Endometrium (tissue), 2 donors: ENCODE data around the gene NFE2L2.
"Not testable (repeated sequence)": the region's sequence is repeated elsewhere in the genome, so short reads cannot be mapped to it uniquely, and the experiment has no call there.

ENCODE experiments used
- FAIRE-seq: peaks from 2 replicates; lab custom pipeline; 2012; peaks lifted over from hg19 to GRCh38; lab: Jason Lieb, UNC
- donor health status: control.
- donor health status: control.

Gene NFE2L2

DNA sequence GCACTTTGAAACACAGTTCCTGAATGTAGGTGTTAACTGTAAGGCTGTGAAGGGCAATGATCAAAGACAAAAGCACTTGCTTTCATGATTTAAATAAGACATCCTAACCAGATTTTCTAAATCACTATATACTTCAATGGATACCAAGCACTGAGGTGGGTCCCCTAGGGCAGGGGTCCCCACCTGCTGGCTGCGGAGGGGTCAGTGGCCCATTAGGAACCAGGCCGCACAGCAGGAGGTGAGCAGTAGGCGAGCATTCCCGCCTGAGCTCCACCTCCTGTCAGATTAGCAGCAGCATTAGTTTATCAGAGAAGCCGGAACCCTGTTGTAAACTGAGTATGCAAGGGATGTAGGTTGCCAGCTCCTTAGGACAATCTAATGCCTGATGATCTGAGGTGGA, 7.1 kb downstream of the NFE2L2 start:
- no peak for FAIRE-seq

DNA sequence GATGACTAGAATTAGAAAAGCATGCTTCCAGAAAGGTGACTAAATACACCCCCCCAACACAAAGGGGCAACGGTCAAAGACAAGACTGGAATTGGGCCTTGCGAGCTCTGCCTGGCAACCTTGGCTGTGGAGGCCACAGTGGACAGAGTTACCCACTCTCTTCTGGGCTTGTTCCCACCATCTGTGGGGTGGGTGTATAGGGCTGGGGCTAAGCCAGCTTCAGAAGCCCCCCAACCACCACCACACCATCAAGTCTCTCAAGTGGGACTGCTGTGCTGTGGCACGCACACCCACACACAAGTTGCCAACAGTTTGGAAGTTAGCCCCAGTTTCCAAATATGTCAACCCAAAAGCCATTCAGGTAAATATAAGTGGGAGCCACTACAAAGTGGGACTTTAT, 7.8 kb downstream of the NFE2L2 start:
- no peak for FAIRE-seq

DNA sequence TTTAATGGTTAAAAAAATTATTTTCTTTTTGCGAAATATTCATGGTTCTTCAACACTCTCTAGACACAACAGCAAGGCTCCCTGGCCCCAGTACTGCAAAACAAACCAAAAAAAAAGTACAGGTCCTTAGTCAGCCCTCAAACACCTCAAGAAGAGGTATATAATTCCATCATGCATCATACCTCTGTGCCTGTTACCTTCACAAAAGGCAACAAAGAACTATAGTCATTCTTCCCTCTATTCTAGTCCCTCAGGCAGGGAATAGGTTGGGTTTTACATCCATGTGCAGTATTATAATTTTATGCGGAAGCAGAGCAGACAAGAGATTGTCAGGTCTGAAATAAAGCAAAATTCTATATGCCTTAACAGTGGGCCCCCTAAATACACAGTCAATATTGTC, 8.5 kb downstream of the NFE2L2 start:
- FAIRE-seq, result no peak

DNA sequence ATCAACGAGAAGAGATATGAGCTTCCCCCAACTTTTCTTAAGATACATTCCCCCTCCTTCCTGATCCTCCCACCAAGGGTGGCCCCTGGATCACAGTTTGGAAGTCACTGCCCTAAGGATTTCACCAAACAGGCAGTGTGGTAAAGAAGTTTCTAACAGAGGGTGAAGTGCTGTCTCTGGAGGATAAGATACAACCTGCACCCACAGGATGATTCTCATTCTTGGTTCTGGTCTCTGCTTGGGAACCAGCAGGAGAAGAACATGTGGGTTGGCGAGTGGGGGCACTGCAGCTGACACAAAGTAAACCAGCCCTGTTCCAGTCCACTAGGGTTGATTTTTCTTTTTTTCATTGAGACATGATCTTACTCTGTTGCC, 9.3 kb downstream of the NFE2L2 start:
- FAIRE-seq, result no peak

DNA sequence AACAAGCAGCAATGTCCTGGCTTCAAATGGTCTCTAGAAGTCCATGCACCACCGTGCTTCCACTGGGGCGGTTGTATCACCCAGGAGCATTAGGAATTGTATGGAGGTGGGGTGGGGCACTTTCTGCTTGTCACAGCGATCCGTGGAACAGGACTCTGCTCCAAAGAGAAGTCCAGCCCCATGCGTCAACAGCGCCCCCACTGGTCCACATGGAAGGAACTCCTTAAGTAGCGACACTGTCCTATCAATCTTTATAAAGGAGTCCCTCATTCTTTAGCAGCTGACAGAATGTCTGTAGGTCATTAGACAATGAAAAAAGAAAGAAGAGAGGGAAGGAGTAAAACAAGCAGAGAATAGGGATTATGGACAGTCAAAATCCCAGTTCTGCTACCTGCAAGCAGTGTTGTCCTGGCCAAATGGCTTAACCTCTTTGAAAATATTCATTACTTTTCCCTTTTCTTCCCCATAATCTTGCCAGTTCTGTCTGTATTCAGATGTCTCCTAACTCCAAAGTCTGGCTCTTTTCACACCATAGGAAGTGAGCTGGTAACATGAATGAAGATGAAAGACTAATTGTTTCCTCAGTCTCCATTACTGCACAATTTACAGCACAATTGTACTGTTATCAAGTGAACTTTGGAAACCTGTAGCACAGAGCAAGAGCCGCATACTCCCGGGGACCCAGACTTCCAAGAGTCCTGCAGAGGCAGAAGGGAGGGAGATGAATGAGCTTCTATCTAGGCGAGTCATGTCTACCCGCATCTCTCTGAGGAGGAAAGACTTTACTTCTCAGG, 9.9 kb downstream of the NFE2L2 start:
- no peak for FAIRE-seq

DNA sequence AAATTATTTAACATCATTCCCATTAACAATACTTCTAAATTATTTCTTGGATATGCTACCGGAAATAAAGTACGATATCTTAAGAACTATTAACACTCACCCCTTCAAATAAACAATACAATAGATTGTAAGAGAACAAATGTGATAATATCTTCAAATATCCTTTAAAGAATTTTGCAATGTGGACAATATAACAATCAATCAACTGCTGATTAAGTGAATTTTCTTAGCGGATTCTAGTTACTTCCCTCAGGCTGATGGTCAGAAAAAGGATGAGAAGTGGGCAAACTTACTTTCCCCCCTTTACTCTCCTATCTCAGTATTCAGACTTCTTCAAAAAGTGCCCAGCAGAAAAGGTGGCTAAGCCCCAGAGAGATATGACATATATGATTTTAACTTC, 10.8 kb downstream of the NFE2L2 start:
- FAIRE-seq, result no peak

DNA sequence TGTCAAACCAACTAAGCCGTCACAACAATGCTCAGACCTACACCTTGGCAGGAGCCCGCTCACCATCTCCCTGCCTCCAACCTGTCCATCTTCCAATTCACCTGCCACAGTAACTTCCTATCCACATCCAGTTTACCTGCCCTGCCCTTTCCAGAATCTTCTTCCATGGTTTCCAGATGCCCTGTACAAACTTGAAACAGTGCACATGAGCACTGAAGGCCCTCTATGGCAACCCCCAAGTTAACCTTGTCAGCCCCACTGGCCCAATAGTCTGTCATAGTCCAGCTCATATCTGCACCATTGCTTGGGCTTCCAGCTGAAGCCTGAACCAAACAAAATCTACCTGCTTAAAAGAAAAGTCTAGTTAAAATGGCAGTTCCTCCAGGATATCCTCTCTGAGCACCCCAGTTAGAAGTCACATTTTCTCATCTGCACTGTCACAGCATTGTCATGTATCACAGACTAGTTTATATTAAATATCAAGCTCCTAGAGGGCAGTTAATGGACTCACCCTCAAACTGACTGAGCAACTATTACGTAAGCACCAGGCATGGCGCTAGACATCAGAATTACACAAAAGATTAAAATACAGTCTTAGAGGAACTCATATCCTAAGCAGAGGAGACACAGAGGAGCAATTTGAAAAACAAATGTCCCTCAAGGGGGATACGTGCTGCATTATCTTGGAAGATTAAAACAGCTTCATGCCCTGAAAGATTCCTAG, 11.6 kb downstream of the NFE2L2 start:
- FAIRE-seq, result no peak

DNA sequence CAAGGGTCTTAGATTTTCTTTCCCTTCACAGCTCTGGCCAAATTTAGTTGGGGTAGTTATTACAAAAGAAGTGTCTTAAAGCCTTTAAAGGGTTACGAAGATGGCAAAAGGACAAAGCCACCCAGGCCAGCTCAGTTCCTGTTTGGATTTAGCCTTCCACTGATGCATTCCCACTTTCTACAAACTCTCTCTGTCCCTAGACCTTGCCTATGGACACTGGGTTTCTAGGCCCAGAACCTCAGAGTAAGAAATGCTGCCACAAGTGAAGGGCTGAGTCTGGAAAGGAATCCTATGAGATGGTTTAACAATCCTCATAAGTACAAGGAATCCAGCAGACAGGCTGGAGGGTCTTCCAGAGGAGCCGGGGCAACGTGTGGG, 13.4 kb downstream of the NFE2L2 start:
- FAIRE-seq, result no peak

DNA sequence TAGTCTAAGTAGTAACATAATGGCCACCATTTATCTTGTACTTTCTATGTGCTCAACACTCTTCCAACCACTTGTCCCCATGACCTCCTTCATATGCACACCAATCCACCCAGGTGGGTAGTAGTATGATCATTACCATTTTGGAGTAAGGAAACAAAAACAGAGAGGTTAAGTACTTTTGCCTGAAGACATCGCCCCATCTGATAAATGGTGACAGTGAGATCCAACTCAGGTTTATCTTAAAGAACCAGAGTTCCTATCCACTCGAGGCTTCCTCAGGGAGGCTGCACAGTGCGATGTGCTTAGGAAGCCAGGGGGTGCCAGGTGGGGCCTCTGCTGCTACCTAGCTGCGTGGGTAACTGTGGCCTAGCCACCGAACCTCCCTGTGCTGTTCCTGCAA, 14.1 kb downstream of the NFE2L2 start:
- FAIRE-seq, result no peak

DNA sequence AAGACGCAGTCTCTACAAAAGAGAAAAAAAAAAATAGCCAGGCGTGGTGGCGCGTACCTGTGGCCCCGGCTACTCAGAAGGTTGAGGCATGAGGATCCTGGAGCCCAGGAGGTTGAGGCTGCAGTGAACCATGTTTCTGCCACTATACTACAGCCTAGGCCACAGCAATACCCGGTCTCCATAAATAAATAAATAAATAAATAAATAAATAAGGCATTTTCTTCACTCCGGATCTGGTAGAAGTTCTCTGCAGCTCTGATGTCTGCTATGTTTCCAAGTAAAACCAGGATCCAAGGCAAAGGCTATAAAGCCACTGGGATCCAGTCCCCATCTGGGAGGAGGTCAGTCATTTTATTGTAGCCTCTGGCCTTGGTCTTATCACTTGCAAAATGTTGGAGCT, 15.5 kb downstream of the NFE2L2 start:
- FAIRE-seq, result no peak

DNA sequence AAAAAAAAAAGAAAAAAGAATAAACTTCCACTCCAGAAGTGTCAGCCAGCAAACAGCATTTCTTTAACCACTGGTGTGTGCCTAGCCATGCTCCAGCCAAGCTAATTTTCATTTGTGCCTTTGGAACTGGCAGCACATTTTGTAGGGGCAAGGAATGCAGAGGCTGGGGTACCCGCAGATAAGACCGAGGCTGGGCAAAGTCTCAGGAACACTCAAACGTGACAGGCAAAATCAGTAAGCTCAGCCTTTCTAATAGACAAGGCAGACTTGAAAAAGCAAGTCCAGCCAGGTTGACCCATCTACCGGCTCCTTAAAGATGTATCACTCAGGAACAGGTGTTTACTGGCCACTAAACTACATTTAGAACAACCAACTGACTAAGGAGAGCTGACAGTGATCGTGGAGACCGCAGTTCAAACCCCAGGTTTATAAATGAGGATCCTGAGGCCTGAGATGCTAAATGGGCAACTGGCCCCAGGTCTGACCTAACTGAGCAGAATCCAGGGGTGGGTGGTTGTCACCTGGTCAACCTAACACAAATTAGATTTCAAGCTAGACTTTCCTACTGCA, 16.7 kb downstream of the NFE2L2 start:
- no peak for FAIRE-seq

DNA sequence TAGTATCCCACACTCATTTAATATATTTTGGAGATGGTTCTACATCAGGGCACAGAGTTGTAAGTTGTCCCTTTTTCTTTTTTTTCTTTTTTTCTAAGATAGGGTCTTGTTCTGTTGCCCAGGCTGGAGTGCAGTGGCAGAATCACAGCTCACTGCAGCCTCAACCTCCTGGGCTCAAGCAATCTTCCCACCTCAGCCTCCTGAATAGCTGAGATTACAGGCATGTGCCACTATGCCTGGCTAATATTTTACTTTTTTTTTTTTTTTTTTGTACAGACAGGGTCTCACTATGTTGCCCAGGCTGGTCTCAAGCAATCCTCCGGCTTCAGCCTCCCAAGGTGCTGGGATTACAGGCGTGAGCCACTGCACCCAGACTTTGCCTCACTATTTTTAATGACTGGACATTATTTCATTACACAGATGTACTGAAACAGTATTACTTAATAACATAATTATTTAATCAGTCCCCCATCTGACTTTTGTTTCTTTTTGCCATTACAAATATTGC, 17.9 kb downstream of the NFE2L2 start:
- FAIRE-seq, result not testable (repeated sequence)

DNA sequence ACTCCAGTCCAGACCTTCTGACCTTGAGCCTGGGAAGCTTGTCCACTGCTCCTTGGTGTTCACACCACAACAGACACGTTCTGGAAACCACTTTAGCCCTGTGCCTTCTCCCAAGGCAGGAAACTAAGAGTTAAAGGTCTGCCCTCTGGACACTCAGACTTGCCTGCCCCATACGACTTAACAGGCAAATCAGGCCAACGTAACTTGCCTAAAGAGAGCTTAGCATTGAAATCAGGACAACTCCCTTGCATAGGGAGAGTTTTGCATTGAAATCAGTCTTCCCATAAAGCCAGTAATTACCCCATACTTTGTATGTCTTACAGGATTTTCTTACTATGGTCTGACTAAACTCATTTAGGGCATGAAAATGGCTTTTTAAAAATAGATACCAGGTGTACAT, 18.5 kb downstream of the NFE2L2 start:
- no peak for FAIRE-seq

DNA sequence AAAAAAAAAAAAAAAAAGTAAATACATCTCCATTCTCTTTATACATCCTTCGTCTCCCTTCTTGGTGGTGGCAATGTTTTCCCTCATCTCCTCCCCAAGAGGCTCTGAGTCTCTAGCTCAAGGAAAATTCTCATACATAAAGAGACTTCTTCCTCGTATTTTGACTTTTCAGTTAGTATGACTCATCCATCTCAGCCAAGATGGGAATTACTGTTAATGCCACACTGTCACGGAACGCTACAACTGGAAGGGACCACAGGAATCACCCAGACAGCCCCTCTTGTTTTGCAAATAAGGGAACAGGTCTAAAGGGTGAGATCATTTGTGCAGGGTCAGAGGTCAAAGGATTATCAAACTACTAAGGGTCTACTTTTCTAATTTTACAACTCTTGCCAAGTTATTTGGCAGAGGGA, 19.5 kb downstream of the NFE2L2 start:
- FAIRE-seq, result no peak

DNA sequence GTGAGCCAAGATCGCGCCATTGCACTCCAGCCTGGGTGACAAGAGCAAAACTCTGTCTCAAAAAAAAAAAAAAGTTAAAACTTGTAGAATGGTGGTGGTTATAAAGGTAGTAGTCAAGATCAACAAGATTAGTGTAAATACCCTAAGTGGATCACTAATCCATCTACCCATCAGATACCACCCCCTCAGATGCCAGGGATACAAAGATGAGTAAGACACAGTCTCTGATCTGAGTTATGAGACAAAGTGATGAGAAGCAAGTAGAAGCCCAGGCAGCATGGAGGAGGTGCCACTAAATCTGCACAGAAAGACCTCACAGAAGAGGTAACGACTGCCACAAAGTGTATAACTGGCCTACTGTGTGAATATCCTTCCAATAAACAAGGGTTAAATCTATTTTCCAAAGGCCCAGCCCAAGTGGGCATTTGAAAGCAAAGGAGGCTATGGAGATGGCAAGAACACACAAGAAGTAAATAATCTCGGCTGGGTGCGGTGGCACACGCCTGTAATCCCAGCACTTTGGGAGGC, 20.2 kb downstream of the NFE2L2 start:
- FAIRE-seq, result no peak

DNA sequence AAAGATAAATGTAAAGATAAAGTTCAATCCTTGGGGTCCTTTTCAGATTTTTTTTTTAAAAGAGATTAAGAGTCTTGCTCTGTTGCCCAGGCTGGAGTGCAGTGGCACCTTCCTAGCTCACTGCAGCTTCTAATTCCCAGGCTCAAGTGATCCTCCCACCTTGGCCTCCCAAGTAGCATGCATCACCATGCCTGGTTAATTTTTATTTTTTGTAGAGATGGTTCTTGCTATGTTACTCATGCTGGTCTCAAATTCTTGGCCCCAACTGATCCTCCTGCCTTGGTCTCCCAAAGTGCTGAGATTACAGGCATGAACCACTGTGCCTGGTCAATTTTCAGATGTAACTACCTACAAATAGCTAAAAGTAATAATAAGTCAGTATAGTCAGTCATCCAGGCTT, 21.1 kb downstream of the NFE2L2 start:
- FAIRE-seq, result no peak

DNA sequence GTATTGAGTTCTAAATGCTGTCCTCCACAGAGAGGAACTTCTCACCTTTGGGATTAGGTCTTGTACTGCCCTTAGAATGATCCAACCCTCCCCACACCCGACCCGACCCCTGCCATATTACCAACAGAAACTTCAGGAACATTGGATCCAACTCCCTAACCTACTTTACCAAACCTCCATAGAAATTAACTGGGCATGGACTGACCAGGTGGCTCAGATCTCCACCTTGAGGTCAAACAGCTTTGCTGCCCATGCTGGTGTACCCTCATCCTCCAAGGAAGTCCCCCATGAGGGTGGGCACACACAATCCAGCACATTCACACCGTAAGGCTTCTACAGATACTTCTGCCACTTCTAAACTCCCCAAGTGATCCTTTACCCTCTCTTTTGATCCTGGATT, 21.5 kb downstream of the NFE2L2 start:
- FAIRE-seq, result no peak

DNA sequence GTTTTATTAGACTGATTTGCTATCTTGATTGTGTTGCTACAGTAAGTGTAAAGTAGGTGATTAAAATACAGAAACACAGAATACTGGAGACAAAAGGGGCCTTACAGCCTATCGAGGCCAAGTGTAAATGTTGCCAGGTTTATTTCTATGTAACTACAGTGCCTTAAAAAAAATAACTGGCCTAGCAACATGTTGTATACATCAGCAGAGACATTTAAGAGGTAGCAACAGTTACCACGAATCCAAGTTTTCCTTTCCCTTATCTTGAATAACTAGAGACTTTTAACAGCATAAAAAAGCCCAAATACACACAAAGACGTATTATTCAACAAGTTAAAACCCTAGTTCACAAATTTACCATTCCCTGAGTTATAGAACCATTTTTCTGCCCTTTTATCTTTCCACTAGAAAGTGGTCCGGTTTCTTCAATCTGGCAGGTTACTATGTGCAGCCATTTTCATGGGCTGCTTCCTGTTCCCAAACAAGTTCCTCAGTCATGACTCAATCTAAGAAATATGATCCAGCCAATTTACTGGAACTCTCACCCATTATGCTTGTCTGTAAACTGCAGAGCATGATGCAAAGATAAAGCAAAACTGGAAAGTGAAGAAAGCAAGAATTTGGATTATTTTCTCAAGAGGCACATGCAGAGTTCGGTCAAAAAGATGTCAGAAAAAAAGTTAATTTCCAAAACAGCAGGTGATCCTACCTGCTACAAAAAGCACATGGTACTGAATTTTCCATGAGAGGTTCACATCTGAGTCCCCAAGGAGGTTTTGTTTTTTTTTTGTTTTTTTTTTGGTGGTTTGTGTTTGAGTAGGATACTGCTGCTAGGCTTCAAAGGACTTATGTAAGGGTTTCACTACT, 22.2 kb downstream of the NFE2L2 start:
- peak; percentile 84 for FAIRE-seq

DNA sequence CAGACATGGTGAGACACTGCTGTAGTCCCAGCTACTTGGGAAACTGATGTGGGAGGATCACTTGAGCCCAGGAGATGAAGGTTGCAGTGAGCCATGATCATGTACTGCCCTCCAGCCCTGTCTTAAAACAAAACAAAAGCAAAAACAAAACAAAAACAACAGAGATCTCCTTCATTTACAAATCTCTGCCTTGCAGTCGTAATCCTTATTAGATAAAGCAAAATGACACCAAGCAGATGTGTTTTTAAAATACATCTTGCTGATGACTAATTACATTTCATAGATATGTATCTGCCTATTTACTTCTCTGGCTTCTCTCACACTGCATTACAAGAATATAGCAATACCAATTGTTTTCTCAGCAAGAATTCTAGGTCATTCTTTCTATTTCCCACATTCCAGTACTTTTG, 22.8 kb downstream of the NFE2L2 start:
- peak; percentile 97 for FAIRE-seq

DNA sequence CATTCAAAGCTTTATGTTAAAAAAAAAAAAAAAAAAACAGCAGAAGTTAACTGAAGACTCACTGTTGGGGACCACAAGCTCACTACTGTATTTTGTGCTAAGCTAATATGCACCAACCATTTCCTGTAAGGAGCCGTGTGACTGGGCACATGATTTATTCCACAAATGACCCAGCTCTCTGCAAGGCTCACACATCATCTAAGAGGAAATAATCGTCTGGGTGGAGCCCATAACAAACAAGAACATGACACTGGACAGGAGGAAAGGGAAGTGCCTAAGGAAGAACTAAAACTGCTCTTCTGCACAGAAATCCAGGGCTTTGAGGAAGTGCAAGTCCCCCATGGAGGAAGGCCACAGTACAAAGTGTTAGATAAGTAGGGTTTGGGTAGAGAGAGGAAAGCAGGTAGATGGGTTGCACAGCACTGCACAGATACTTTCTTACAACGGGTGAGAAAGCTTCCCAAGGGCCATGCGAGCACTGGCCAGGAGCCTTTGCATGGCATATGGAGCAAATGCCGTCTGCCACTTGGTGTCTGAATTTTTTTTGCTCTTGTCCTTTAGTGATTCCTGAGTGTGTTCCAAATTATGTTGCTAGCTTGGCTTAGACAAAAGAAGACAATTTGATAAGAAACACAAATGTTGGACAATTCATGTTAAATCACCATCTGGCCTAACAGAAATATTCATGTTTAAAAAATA, 24.4 kb downstream of the NFE2L2 start:
- FAIRE-seq, result no peak

DNA sequence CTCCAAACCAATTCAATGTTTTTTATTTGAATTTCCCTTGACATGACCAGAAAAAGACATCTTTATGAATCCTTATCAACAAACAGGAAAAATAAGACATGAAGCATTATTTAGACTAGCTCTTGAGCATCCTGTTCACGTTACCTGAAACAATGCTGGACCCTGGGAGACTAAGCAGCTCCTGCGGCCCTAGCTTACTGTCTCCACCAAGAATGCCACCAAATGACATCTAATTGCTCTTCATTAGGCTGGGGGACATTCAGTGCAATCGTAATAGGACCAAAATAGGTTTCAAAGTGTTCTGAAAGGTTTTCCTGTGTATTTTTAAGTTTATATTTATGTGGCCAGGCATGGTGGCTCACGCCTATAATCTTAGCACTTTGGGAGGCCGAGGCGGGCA, 25.5 kb downstream of the NFE2L2 start:
- FAIRE-seq, result no peak

DNA sequence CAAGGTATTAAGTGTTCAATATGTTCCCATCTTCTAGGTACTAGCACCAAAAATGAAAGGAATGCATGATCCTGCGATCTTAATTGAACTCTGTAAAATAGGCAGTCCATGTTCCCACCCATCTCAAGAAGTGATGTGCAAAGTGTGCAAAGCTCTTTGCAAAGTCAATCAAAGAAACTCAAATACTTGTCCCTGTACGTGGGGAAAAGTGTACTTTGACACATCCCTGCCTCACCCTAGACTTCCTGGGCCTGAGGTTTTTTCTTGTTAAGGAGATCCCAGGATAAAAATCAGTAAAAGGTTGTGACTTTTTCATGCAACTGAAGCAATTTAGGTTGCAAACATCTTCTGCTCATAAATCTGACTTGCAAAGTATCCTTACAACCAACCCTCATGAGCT, 26.6 kb downstream of the NFE2L2 start:
- no peak for FAIRE-seq
